ENCODE data around the gene PEX6. TPM values are rescaled to one million over a fixed set of nuclear protein-coding genes. Genes with fewer than 3 reads are reported as not detected.
A peak's percentile ranks its signal among the peaks of the same experiment; 100 is the strongest.

The PEX6 gene
- total and polyA plus RNA-seq, 2 donors (not counting 3 experiments of a cell fraction or from before 2014, with no cell fraction given): 9.9 to 11.2 TPM

- peaks cover 16 to 33% of the 10 kb centered on the region in 2 experiments for H3K36me3 ChIP-seq (ENCODE audit: control insufficient read depth in 2 of 2, extremely low read depth in 1 of 2, insufficient read depth in 2 of 2, low read length in 2 of 2)
- peaks cover 8% of the 10 kb centered on the region for H3K79me2 ChIP-seq (ENCODE audit: control insufficient read depth, insufficient read depth, low read length)
- no peaks in the 10 kb centered on the region for H3K27me3 ChIP-seq (ENCODE audit: control insufficient read depth in 2 of 2, insufficient read depth in 2 of 2, low read length in 2 of 2)
- FAIRE-seq (peak; percentile 56), DNase-seq (ENCODE audit: low read depth, low spot score) (peak; percentile 49)
- TF ChIP-seq MYC (IDR thresholded peaks at IDR 0.05; ENCODE audit: low read depth, low read length): no peak
- TF ChIP-seq POLR2AphosphoS5 (IDR thresholded peaks at IDR 0.05; ENCODE audit: insufficient read depth, low read depth, low read length): no peak
- TF ChIP-seq JUN (IDR thresholded peaks at IDR 0.05; ENCODE audit: borderline replicate concordance, insufficient read depth, insufficient read length, low read depth): no peak
- no peak for TF ChIP-seq POLR2A (IDR thresholded peaks at IDR 0.05; ENCODE audit: low read depth, low read length)
- no peak for TF ChIP-seq EZH2 (IDR thresholded peaks at IDR 0.05; ENCODE audit: borderline replicate concordance, low read depth, low read length, severe bottlenecking)
- TF ChIP-seq, protein P1, sequence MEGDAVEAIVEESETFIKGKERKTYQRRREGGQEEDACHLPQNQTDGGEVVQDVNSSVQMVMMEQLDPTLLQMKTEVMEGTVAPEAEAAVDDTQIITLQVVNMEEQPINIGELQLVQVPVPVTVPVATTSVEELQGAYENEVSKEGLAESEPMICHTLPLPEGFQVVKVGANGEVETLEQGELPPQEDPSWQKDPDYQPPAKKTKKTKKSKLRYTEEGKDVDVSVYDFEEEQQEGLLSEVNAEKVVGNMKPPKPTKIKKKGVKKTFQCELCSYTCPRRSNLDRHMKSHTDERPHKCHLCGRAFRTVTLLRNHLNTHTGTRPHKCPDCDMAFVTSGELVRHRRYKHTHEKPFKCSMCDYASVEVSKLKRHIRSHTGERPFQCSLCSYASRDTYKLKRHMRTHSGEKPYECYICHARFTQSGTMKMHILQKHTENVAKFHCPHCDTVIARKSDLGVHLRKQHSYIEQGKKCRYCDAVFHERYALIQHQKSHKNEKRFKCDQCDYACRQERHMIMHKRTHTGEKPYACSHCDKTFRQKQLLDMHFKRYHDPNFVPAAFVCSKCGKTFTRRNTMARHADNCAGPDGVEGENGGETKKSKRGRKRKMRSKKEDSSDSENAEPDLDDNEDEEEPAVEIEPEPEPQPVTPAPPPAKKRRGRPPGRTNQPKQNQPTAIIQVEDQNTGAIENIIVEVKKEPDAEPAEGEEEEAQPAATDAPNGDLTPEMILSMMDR (IDR thresholded peaks at IDR 0.05; ENCODE audit: extremely low read depth in 1 of 2, insufficient read depth in 1 of 2, low read depth in 1 of 2, low read length in 2 of 2): peak; percentile 49 to 60
- TF ChIP-seq, protein P2, sequence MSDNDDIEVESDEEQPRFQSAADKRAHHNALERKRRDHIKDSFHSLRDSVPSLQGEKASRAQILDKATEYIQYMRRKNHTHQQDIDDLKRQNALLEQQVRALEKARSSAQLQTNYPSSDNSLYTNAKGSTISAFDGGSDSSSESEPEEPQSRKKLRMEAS (IDR thresholded peaks at IDR 0.05; ENCODE audit: insufficient read depth, insufficient read length): no peak
- H2AFZ ChIP-seq (ENCODE audit: low read depth, low read length): no peak overlapping the region
- no TSS peak for BruUV-seq (replicated peaks)
- no peaks in the 10 kb centered on the region for H3K9me1 ChIP-seq (replicated peaks; ENCODE audit: control insufficient read depth, extremely low read depth, insufficient read depth, low read length)
- H3K4me2 ChIP-seq (ENCODE audit: insufficient read depth, low read length): no peak overlapping the region
- CTCF ChIA-PET: interaction anchor here (0.8 to 8.7 kb wide), 3 partner anchors 13 to 135 kb away, joined by 3 to 55 read pairs (median 3); no protein-coding TSS in a partner anchor
- H4K20me1 ChIP-seq (replicated peaks; ENCODE audit: control insufficient read depth, extremely low read depth, insufficient read depth, low read length): no peaks in the 10 kb centered on the region
- peaks cover 12% of the 10 kb centered on the region for H3K4me1 ChIP-seq (ENCODE audit: control insufficient read depth, extremely low read depth, insufficient read depth, low read length)
- H3K4me3 ChIP-seq (replicated peaks in 1 of 3; ENCODE audit: insufficient read depth in 1 of 3, low read depth in 1 of 3, low read length in 3 of 3): no peak overlapping the region
- dilution Hi-C loops (cut with MboI; ENCODE audit: extremely low pct_ligation_motif_present, low sequenced_read_pairs) (no loop called here), intact Hi-C loops (cut with micrococcal nuclease) (loop anchor here (1.0 to 5.0 kb wide), 3 partner anchors 108 to 134 kb away; no protein-coding TSS in a partner anchor)
- POLR2A ChIA-PET: no interaction called here
- no peak overlapping the region for H3K27ac ChIP-seq (ENCODE audit: insufficient read depth, low read depth, low read length)
- H3K9ac ChIP-seq (replicated peaks; ENCODE audit: extremely low read depth, insufficient read depth, low read length): no peak overlapping the region
- no peaks in the 10 kb centered on the region for H3K9me3 ChIP-seq (replicated peaks; ENCODE audit: control insufficient read depth, insufficient read depth, low read length)
Observed at GRCh38 chr6:43009124-43009523, 30.1 kb upstream of the PEX6 start.

Data from endothelial cell of umbilical vein (primary cell).